IPS DF 4.7 (cell line): Measurements from ENCODE around the gene TIFAB.

ENCODE experiments used
- DNase-seq: peaks from one replicate; pipeline ENCODE4 v3.0.0-alpha.2; 2013; ENCODE audit warnings: low spot score; ENCODE audit errors: extremely low read depth

TIFAB gene

GRCh38 chr5:135442431-135443160 lies 9.6 kb downstream of the TIFAB start:
- no peak for DNase-seq

- DNase-seq, result no peak
Measured at GRCh38 chr5:135441919-135442318, 10.2 kb downstream of the TIFAB start.

GRCh38 chr5:135441350-135441831 lies 10.8 kb downstream of the TIFAB start:
- no peak for DNase-seq

GRCh38 chr5:135440916-135441315 lies 11.2 kb downstream of the TIFAB start:
- no peak for DNase-seq

- DNase-seq, result no peak
Measured at GRCh38 chr5:135439231-135440205, 12.6 kb downstream of the TIFAB start.

- DNase-seq, result no peak
Measured at GRCh38 chr5:135438636-135439221, 13.4 kb downstream of the TIFAB start.

- no peak for DNase-seq
Measured at GRCh38 chr5:135437796-135438560, 14.2 kb downstream of the TIFAB start.

GRCh38 chr5:135437422-135437795 lies 14.7 kb downstream of the TIFAB start:
- no peak for DNase-seq

- DNase-seq, result no peak
Measured at GRCh38 chr5:135436951-135437418, 15.2 kb downstream of the TIFAB start.

GRCh38 chr5:135435467-135436330 lies 16.5 kb downstream of the TIFAB start:
- no peak for DNase-seq

- no peak for DNase-seq
Measured at GRCh38 chr5:135434591-135435466, 17.3 kb downstream of the TIFAB start.

GRCh38 chr5:135433681-135434426 lies 18.3 kb downstream of the TIFAB start:
- DNase-seq, result no peak

GRCh38 chr5:135432113-135432512 lies 20.0 kb downstream of the TIFAB start:
- DNase-seq, result no peak

- DNase-seq, result no peak
Measured at GRCh38 chr5:135430135-135430437, 22.1 kb downstream of the TIFAB start.

GRCh38 chr5:135429301-135430134 lies 22.6 kb downstream of the TIFAB start:
- no peak for DNase-seq

GRCh38 chr5:135428586-135428985 lies 23.6 kb downstream of the TIFAB start:
- DNase-seq, result no peak
